OCI-LY7 (cell line): Measurements from ENCODE around the gene CHCHD6. TPM values are rescaled to one million over a fixed set of nuclear protein-coding genes. Genes with fewer than 3 reads are reported as not detected.

Source experiments
- BruUV-seq: library from RNA; stranded (reverse); fragments of 400-500 nt; replicated peaks from 2 replicates; lab custom pipeline; 2021; lab: Mats Ljungman, UMichigan
- CTCF ChIA-PET: fragments of 300-600 bp; sonication (Branson Sonifier 250); formaldehyde crosslinking; loops from one replicate; lab custom pipeline; 2022; ENCODE audit warnings: antibody characterized with exemption; ENCODE audit not compliant: unreplicated experiment; lab: Charles Lee
- POLR2A ChIA-PET: fragments of 300-600 bp; sonication (Branson Sonifier 250); formaldehyde crosslinking; loops from one replicate; lab custom pipeline; 2022; ENCODE audit warnings: antibody characterized with exemption; lab: Charles Lee
- DNase-seq: peaks from one replicate; pipeline ENCODE4 v3.0.0-alpha.2; 2015; ENCODE audit warnings: low spot score
- H2AFZ ChIP-seq: fragments of 200-600 bp; sonication (generic), shearing (Covaris generic); 2 replicates; pipeline ENCODE4 v1.6.1; 2014; ENCODE audit warnings: mild to moderate bottlenecking, antibody characterized with exemption, low read length, moderate library complexity
- H3K27ac ChIP-seq: fragments of 200-600 bp; sonication (generic); 2 replicates; pipeline ENCODE4 v1.5.1; 2014; ENCODE audit warnings: mixed run types, low read depth, mild to moderate bottlenecking, moderate library complexity, low read length, inconsistent platforms; ENCODE audit not compliant: poor library complexity, severe bottlenecking
- H3K36me3 ChIP-seq: fragments of 200-600 bp; sonication (generic); 2 replicates; pipeline ENCODE4 v1.6.1; 2014; ENCODE audit warnings: mild to moderate bottlenecking, antibody characterized with exemption, low read length, moderate library complexity, mixed read lengths; ENCODE audit not compliant: insufficient read depth
- H3K4me1 ChIP-seq: fragments of 200-600 bp; sonication (generic); 2 replicates; pipeline ENCODE4 v1.5.1; 2014; ENCODE audit warnings: mild to moderate bottlenecking, low read length; ENCODE audit not compliant: insufficient read depth, poor library complexity, severe bottlenecking
- H3K4me2 ChIP-seq: fragments of 200-600 bp; sonication (generic); 2 replicates; pipeline ENCODE4 v1.6.1; 2014; ENCODE audit warnings: mild to moderate bottlenecking, low read length
- H3K4me3 ChIP-seq: fragments of 200-600 bp; sonication (generic); 2 replicates; pipeline ENCODE4 v1.5.1; 2014; ENCODE audit warnings: mild to moderate bottlenecking, low read depth, low read length; ENCODE audit not compliant: poor library complexity, severe bottlenecking
- H3K79me2 ChIP-seq: fragments of 200-600 bp; sonication (generic); 2 replicates; pipeline ENCODE4 v1.6.1; 2016; ENCODE audit warnings: low read depth, mild to moderate bottlenecking, low read length, moderate library complexity, mixed read lengths; ENCODE audit not compliant: insufficient read depth
- H3K9me2 ChIP-seq: fragments of 200-600 bp; sonication (generic); 2 replicates; pipeline ENCODE4 v1.6.1; 2016; ENCODE audit warnings: mild to moderate bottlenecking, low read length, mixed read lengths; ENCODE audit not compliant: insufficient read depth
- H3K9me3 ChIP-seq: fragments of 200-600 bp; sonication (generic); 2 replicates; pipeline ENCODE4 v1.6.1; 2014; ENCODE audit warnings: mild to moderate bottlenecking, mixed run types, low read length, mixed read lengths
- H4K20me1 ChIP-seq: fragments of 200-600 bp; sonication (generic); 2 replicates; pipeline ENCODE4 v1.6.1; 2014; ENCODE audit warnings: mild to moderate bottlenecking, antibody characterized with exemption, low read length, moderate library complexity, mixed read lengths; ENCODE audit not compliant: insufficient read depth
- CTCF ChIP-seq: fragments of 200-600 bp; sonication (generic); conservative IDR thresholded peaks from 2 replicates; pipeline ENCODE4 v1.5.1; 2014; ENCODE audit warnings: mild to moderate bottlenecking, antibody characterized with exemption, low read length, moderate library complexity, mixed read lengths
- EZH2phosphoT487 ChIP-seq: fragments of 200-600 bp; sonication (generic); IDR thresholded peaks from 2 replicates; pipeline ENCODE4 v1.6.1; 2018; ENCODE audit warnings: low read depth, borderline replicate concordance, mild to moderate bottlenecking, mixed run types, antibody characterized with exemption, low read length, moderate library complexity, mixed read lengths
- intact Hi-C: fragments of 100-400 bp; cut with micrococcal nuclease; formaldehyde crosslinking; loops from one replicate; pipeline ENCODE4 v1.10.0; 2022; ENCODE audit not compliant: unreplicated experiment
- total RNA-seq, 2 experiments: library from RNA; depleted of rRNA in 1 of 2; stranded (reverse); fragments of >200 nt in 1 of 2; shearing (Covaris generic) in 1 of 2; gene quantifications; 2 replicates each; pipeline ENCODE4 v1.2.3, GENCODE V29; 2014 to 2022

CHCHD6 gene
- total RNA-seq, 2 experiments from 2014 or later: 14.7 to 21.2 TPM

DNA sequence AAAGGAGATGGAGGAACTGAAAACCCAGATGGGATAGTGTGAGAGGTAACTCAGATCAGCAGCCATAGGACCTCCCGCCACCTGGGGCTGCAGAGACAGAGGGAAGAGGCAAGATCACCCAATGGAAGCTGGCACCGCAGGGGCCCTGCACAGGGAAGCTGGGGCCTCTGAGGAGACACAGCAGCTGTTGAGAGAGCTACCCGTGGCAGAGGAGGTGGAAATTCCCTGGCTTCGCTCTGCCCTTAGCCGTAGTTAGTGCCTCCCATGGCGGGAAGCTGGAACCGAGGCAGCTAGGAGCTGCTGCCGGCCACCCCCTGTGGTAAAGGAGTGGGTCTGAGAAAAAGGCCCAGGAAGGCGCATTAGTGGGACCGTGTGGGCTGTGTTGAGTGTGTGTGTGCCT is 260.9 kb downstream of the CHCHD6 start:
- Histone ChIP-seq H3K27ac (no peak overlapping the region), H3K4me2 (no peak overlapping the region), H2AFZ (no peak overlapping the region), H3K4me3 (no peak overlapping the region), H3K36me3 (no peaks in the 10 kb centered on the region), H3K9me3 (no peaks in the 10 kb centered on the region), H3K79me2 (no peaks in the 10 kb centered on the region), H3K4me1 (no peaks in the 10 kb centered on the region), H4K20me1 (no peaks in the 10 kb centered on the region), H3K9me2 (no peaks in the 10 kb centered on the region)
- intact Hi-C loops: no loop called here
- TF ChIP-seq CTCF (no peak), EZH2phosphoT487 (no peak)
- no TSS peak for BruUV-seq
- DNase-seq: no peak
- ChIA-PET CTCF (no interaction called here), POLR2A (no interaction called here)

DNA sequence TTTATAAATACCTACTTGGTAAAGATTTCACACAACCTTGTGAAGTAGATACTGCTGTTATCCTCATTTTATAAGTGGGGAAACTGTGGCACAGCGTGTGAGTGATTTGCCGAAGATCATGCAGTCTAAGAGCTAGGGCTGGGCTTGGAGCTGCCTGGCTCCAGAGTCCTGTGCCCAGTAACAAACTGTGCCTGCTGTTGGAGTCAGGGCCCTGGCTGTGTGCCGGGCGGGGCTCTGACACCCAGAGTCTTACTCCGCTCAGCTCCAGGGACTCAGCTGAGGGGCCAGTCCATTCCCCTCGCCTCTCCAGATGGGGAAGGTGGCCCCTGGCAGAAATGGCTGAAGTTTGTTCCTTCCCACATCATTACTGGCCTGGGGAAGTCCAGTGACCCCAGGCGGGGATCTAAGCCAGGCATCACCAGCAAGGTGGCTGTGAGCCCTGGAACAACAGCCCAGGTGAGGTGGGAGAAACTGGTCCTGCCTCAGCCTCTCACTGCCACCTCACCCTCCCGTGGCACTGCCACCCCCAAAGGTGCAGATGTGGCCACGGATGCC is 261.6 kb downstream of the CHCHD6 start:
- no peak for DNase-seq
- intact Hi-C loops: no loop called here
- Histone ChIP-seq H3K27ac (no peak overlapping the region), H3K4me2 (no peak overlapping the region), H3K4me1 (no peaks in the 10 kb centered on the region), H3K9me2 (no peaks in the 10 kb centered on the region), H4K20me1 (no peaks in the 10 kb centered on the region), H3K9me3 (no peaks in the 10 kb centered on the region), H3K4me3 (no peak overlapping the region), H3K36me3 (no peaks in the 10 kb centered on the region), H3K79me2 (no peaks in the 10 kb centered on the region), H2AFZ (no peak overlapping the region)
- ChIA-PET POLR2A (interaction anchor here (0.6 kb wide), 1 partner anchor 158 kb away, joined by 3 read pairs; no protein-coding TSS in a partner anchor), CTCF (no interaction called here)
- TF ChIP-seq CTCF: no peak
- no peak for TF ChIP-seq EZH2phosphoT487
- BruUV-seq: no TSS peak

- H4K20me1 ChIP-seq: no peaks in the 10 kb centered on the region
- H3K4me3 ChIP-seq: no peak overlapping the region
- TF ChIP-seq EZH2phosphoT487 (no peak), CTCF (no peak)
- POLR2A ChIA-PET: interaction anchor here (0.5 kb wide), 2 partner anchors 108 to 485 kb away, joined by 3 to 4 read pairs; no protein-coding TSS in a partner anchor
- intact Hi-C loops: no loop called here
- H3K9me2 ChIP-seq: no peaks in the 10 kb centered on the region
- no peak overlapping the region for H3K27ac ChIP-seq
- H3K4me1 ChIP-seq: no peaks in the 10 kb centered on the region
- no peak overlapping the region for H3K4me2 ChIP-seq
- no peak for DNase-seq
- H3K36me3 ChIP-seq: no peaks in the 10 kb centered on the region
- no peak overlapping the region for H2AFZ ChIP-seq
- CTCF ChIA-PET: interaction anchor here (1.4 kb wide), 1 partner anchor 10 kb away, joined by 3 read pairs; no protein-coding TSS in a partner anchor
- no TSS peak for BruUV-seq
- no peaks in the 10 kb centered on the region for H3K79me2 ChIP-seq
- no peaks in the 10 kb centered on the region for H3K9me3 ChIP-seq
Measured at GRCh38 chr3:126967386-126967785, 263.3 kb downstream of the CHCHD6 start.
